Cardiac fibroblast (primary cell): ENCODE measurements around the gene ADM2.

Experiments used
- DNase-seq, 2 donors: peaks; one replicate each; pipeline versions ENCODE4 v3.0.0 to v3.0.0-alpha.2; 2010; ENCODE audit warnings: low read depth in 2 of 2
- H3K4me3 ChIP-seq, 2 donors: replicated peaks in 1 of 2; 1 replicate in 1 of 2; 2 replicates in 1 of 2; pipeline ENCODE4 v1.5.1; 2011; ENCODE audit warnings: low read depth in 2 of 2, low read length in 2 of 2, mild to moderate bottlenecking in 2 of 2, moderate library complexity in 1 of 2
- CTCF ChIP-seq: IDR thresholded peaks from one replicate; pipeline ENCODE4 v1.5.1; 2011; ENCODE audit warnings: low read depth, mild to moderate bottlenecking, low read length, inconsistent platforms

Gene ADM2

GRCh38 chr22:50482107-50483074, 1.0 kb downstream of the ADM2 start:
- no peak for DNase-seq
- H3K4me3 ChIP-seq, result peak overlapping the region; percentile 52 to 67
- TF ChIP-seq CTCF, result no peak

DNA sequence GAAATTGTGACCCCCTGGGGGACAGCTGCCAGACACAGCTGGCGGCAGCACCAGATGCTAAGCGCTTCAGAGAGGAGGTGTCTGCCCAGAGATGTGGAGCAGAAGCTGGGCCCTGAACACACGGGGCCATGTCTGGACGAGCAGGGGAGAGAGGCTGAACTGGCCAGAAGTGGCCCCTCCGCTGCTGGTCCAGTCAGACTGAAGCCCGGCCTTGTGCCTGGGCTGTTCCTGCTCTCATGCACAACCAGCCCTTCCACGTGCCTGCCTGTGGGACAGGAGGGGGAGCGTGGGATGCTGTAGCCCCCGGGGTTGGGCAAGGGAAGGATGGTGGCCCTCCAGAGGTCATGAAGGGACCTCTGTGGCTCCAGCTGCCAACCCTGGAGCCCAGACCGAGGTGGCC, 1.8 kb downstream of the ADM2 start:
- no peak for TF ChIP-seq CTCF
- H3K4me3 ChIP-seq, result no peak overlapping the region
- no peak for DNase-seq

- H3K4me3 ChIP-seq, result no peak overlapping the region
- DNase-seq, result no peak
- TF ChIP-seq CTCF, result no peak
Observed at GRCh38 chr22:50483556-50483955, 2.2 kb downstream of the ADM2 start.

GRCh38 chr22:50483977-50484853, 2.9 kb downstream of the ADM2 start:
- TF ChIP-seq CTCF, result no peak
- DNase-seq, result no peak

GRCh38 chr22:50485221-50486131, 4.1 kb downstream of the ADM2 start:
- TF ChIP-seq CTCF, result no peak
- DNase-seq, result no peak
- no peak overlapping the region for H3K4me3 ChIP-seq

More at GRCh38 chr22:50483977-50484853, 2.9 kb downstream of the ADM2 start:
- H3K4me3 ChIP-seq, result no peak overlapping the region

DNA sequence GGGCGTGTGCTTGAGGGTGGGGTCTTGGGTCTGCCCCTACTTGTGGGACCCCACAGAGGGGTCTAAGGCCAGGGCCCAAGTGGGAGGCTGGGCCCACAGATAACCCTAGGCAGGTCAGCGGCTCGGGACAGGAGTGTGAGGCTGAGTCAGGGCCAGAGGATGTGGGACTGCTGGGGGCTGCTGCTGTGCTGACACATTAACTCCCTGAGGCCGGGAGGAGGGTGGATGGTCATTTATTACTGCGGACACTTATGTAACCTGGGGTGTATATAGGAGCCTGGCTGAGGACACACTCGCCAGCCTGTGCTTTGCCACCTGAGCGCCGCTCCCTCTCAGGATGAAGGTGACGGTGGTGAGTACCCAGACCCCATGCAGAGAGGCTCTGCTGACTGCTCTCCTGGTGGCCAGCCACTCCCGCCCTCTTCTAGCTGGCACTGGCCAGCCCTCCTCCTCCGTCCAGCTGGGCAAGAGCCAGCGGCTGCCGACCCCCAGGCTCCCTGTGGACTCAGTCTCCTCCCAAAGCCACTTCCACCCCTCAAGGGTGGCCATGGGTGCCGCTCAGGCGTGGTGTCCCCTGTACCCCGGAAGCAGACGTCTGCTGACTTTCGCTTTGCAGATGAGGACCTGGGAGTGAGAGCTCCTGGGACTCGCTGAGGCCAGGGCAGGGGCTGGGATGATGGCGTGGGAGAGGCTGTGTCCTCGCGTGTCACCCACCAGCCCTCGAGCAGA, 5.4 kb downstream of the ADM2 start, which contains the start of gene MIOX:
Gene MIOX, plus strand, starts transcription at position 299 of the 729 bp plus-strand sequence. Its CDS starts 39 bp downstream, at position 338.
- TF ChIP-seq CTCF, result no peak
- H3K4me3 ChIP-seq, result no peak within 1 kb of the TSS
- peak in 1 of 2 donors; percentile 23 for DNase-seq
